K562 (cell line): Measurements from ENCODE around the gene CALU. TPM values are rescaled to one million over a fixed set of nuclear protein-coding genes. Genes with fewer than 3 reads are reported as not detected.

Source experiments
- CBX2 ChIP-seq: fragments of 200-600 bp; sonication (generic); IDR thresholded peaks from one replicate; pipeline ENCODE4 v1.6.1; 2012; ENCODE audit warnings: mild to moderate bottlenecking, low read length, inconsistent platforms; ENCODE audit not compliant: insufficient read depth, poor library complexity, severe bottlenecking
- CCNT2 ChIP-seq: IDR thresholded peaks from 2 replicates; pipeline ENCODE4 v1.6.1; 2011; ENCODE audit warnings: borderline replicate concordance, low read depth, mild to moderate bottlenecking, moderate library complexity, mixed read lengths, low read length; ENCODE audit not compliant: insufficient read length; ENCODE audit errors: extremely low read depth
- JUND ChIP-seq, 2 experiments: IDR thresholded peaks; 2 replicates in 1 of 2; 3 replicates in 1 of 2; pipeline ENCODE4 v1.6.1; 2011; ENCODE audit warnings: borderline replicate concordance in 2 of 2, low read depth in 2 of 2, low read length in 2 of 2, improper control_type of control experiment in 1 of 2, missing biosample characterization in 1 of 2, missing genetic modification characterization in 1 of 2, missing genetic modification reagents in 1 of 2
- L3MBTL2 ChIP-seq: fragments of 450-650 bp; IDR thresholded peaks from 2 replicates; pipeline ENCODE4 v1.6.1; 2016; ENCODE audit warnings: mild to moderate bottlenecking, moderate library complexity
- MTF1 ChIP-seq: fragments of 250-450 bp; sonication (Bioruptor Pico); IDR thresholded peaks from 2 replicates; pipeline ENCODE4 v1.9.0; 2021; ENCODE audit warnings: moderate library complexity, mild to moderate bottlenecking, inconsistent platforms, borderline replicate concordance
- NFE2 ChIP-seq: IDR thresholded peaks from 2 replicates; pipeline ENCODE4 v1.6.1; 2014; ENCODE audit warnings: antibody characterized with exemption, low read depth
- NONO ChIP-seq, 2 experiments: fragments of 200-400 bp in 1 of 2; fragments of 450-650 bp in 1 of 2; formaldehyde crosslinking in 1 of 2; IDR thresholded peaks; 2 replicates each; pipeline ENCODE4 v1.6.1; 2017; ENCODE audit warnings: low read depth in 2 of 2, mild to moderate bottlenecking in 2 of 2, moderate library complexity in 2 of 2, low read length in 1 of 2
- SP1 ChIP-seq: sonication (generic); formaldehyde crosslinking; IDR thresholded peaks from 2 replicates; pipeline ENCODE4 v1.8.1; 2022; ENCODE audit warnings: mild to moderate bottlenecking, missing genetic modification reagents
- SRSF1 ChIP-seq: fragments of 200-400 bp; formaldehyde crosslinking; IDR thresholded peaks from 2 replicates; pipeline ENCODE4 v1.6.1; 2017; ENCODE audit warnings: mild to moderate bottlenecking, low read depth, low read length, moderate library complexity
- ZFX ChIP-seq: sonication (generic); formaldehyde crosslinking; IDR thresholded peaks from 2 replicates; pipeline ENCODE4 v1.8.0; 2022; ENCODE audit warnings: mild to moderate bottlenecking, missing genetic modification reagents, moderate library complexity
- polyA plus RNA-seq, 8 experiments: library from polyadenylated mRNA; depleted of rRNA in 4 of 8; stranded (reverse) in 5 of 8; unstranded in 3 of 8; fragments of >200 nt; fragmentation: Nextera tagmentation in 2 of 8; fragmentation: Illumina TruSeq in 1 of 8; extraction: Ambion mirVana in 2 of 8; extraction: Trizol in 1 of 8; gene quantifications; 2 replicates each; pipeline versions ENCODE4 v1.2.1 to v1.2.3, GENCODE V29; 2011 to 2014; ENCODE audit warnings: inconsistent platforms in 1 of 8, missing spikeins in 1 of 8
- total RNA-seq, 7 experiments: library from RNA; depleted of rRNA in 6 of 7; stranded (reverse); fragments of >200 nt in 6 of 7; fragmentation: Illumina TruSeq in 2 of 7; extraction: Trizol in 2 of 7; gene quantifications; 2 replicates each; pipeline versions ENCODE4 v1.2.1 to v1.2.3, GENCODE V29; 2011 to 2021; ENCODE audit warnings: low replicate concordance in 1 of 7
- TF ChIP-seq, protein P1 (sequence below): fragments of 250-450 bp; sonication (Bioruptor Pico); IDR thresholded peaks from 2 replicates; pipeline ENCODE4 v1.5.0; 2021
- TF ChIP-seq, protein P2 (sequence below): fragments of 200-800 bp; sonication (Bioruptor generic); IDR thresholded peaks from 2 replicates; pipeline ENCODE4 v1.6.1; 2017; ENCODE audit warnings: missing genetic modification characterization, missing compliant biosample characterization
- TF ChIP-seq, protein P3 (sequence below), 2 experiments: fragments of 450-650 bp; formaldehyde crosslinking in 1 of 2; IDR thresholded peaks; 2 replicates each; pipeline versions ENCODE4 v1.4.0 to v1.6.1; 2014 to 2020; ENCODE audit warnings: mild to moderate bottlenecking in 2 of 2, borderline replicate concordance in 1 of 2, low read depth in 1 of 2
- TF ChIP-seq, protein P4 (sequence below): fragments of 450-650 bp; formaldehyde crosslinking; IDR thresholded peaks from 2 replicates; pipeline ENCODE4 v1.4.0; 2022; ENCODE audit warnings: missing genetic modification characterization

Gene CALU
- total and polyA plus RNA-seq, 9 of the 15 experiments (the other 6 are each of a cell fraction or from before 2014, with no cell fraction given): 166 to 286 (median 215) TPM

DNA sequence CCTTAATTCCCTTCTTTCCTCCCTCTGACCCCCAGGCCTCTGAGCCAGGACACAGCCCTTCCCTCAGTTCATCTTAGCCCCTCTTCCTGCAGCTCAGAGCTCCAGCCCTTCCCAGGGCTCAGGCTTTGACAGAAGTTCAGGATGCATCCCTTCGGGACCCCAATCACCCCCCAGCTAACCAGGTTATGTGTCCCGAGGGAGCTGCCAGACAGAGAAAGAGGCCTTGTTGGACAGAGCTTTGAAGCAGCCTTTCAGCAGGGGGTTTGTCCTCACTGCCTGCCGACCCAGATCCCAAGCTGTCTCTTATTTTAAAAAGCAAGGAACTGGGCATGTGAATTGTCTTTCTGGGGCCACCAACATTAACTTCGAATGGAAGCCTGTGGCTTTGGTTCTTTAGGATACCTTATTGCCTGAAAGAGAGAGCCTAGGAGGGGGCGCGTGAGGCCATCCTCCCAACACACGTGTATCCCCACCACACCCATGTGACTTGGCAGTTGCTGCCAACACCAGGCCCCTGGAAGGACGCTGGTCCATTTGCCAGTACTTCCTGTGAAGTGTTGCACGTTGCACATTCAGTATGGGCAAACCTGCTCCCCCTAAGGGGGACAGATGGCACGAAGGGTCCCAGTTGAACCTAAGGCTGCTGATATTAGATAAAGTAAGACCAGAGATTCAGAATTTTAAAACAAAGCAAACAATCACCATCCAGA is 53.5 kb downstream of the CALU start (continued):
- peak; percentile 87 for TF ChIP-seq L3MBTL2
- no peak for TF ChIP-seq SRSF1
- TF ChIP-seq, protein P1, sequence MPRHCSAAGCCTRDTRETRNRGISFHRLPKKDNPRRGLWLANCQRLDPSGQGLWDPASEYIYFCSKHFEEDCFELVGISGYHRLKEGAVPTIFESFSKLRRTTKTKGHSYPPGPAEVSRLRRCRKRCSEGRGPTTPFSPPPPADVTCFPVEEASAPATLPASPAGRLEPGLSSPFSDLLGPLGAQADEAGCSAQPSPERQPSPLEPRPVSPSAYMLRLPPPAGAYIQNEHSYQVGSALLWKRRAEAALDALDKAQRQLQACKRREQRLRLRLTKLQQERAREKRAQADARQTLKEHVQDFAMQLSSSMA (CRISPR knock-in tag): no peak
- no peak for TF ChIP-seq CBX2
- TF ChIP-seq, protein P2, sequence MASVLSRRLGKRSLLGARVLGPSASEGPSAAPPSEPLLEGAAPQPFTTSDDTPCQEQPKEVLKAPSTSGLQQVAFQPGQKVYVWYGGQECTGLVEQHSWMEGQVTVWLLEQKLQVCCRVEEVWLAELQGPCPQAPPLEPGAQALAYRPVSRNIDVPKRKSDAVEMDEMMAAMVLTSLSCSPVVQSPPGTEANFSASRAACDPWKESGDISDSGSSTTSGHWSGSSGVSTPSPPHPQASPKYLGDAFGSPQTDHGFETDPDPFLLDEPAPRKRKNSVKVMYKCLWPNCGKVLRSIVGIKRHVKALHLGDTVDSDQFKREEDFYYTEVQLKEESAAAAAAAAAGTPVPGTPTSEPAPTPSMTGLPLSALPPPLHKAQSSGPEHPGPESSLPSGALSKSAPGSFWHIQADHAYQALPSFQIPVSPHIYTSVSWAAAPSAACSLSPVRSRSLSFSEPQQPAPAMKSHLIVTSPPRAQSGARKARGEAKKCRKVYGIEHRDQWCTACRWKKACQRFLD (CRISPR knock-in tag): no peak; the same call in 1 of the 2 replicates
- TF ChIP-seq, protein P3, sequence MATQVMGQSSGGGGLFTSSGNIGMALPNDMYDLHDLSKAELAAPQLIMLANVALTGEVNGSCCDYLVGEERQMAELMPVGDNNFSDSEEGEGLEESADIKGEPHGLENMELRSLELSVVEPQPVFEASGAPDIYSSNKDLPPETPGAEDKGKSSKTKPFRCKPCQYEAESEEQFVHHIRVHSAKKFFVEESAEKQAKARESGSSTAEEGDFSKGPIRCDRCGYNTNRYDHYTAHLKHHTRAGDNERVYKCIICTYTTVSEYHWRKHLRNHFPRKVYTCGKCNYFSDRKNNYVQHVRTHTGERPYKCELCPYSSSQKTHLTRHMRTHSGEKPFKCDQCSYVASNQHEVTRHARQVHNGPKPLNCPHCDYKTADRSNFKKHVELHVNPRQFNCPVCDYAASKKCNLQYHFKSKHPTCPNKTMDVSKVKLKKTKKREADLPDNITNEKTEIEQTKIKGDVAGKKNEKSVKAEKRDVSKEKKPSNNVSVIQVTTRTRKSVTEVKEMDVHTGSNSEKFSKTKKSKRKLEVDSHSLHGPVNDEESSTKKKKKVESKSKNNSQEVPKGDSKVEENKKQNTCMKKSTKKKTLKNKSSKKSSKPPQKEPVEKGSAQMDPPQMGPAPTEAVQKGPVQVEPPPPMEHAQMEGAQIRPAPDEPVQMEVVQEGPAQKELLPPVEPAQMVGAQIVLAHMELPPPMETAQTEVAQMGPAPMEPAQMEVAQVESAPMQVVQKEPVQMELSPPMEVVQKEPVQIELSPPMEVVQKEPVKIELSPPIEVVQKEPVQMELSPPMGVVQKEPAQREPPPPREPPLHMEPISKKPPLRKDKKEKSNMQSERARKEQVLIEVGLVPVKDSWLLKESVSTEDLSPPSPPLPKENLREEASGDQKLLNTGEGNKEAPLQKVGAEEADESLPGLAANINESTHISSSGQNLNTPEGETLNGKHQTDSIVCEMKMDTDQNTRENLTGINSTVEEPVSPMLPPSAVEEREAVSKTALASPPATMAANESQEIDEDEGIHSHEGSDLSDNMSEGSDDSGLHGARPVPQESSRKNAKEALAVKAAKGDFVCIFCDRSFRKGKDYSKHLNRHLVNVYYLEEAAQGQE (IDR thresholded peaks at IDR 0.05; ENCODE audit: borderline replicate concordance): no peak
- TF ChIP-seq, protein P3 (CRISPR knock-in tag; IDR thresholded peaks at IDR 0.05; ENCODE audit: low read depth): 0 out of 2 replicates have a peak, but pooled peaks have one; percentile 40
- TF ChIP-seq CCNT2: no peak
- no peak for TF ChIP-seq NONO (IDR thresholded peaks at IDR 0.05; ENCODE audit: low read depth in 2 of 2, low read length in 1 of 2)
- TF ChIP-seq SP1 (CRISPR knock-in tag): peak; percentile 33; the same call in 1 of the 2 replicates
- no peak for TF ChIP-seq MTF1 (CRISPR knock-in tag)
- TF ChIP-seq JUND (IDR thresholded peaks at IDR 0.05; ENCODE audit: borderline replicate concordance, low read depth, low read length): no peak
- no peak for TF ChIP-seq JUND (tag; IDR thresholded peaks at IDR 0.05; ENCODE audit: borderline replicate concordance, low read depth, low read length)
- TF ChIP-seq NFE2: peak; percentile 47; the same call in 1 of the 2 replicates
- TF ChIP-seq, protein P4, sequence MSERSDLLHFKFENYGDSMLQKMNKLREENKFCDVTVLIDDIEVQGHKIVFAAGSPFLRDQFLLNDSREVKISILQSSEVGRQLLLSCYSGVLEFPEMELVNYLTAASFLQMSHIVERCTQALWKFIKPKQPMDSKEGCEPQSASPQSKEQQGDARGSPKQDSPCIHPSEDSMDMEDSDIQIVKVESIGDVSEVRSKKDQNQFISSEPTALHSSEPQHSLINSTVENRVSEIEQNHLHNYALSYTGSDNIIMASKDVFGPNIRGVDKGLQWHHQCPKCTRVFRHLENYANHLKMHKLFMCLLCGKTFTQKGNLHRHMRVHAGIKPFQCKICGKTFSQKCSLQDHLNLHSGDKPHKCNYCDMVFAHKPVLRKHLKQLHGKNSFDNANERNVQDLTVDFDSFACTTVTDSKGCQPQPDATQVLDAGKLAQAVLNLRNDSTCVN (CRISPR knock-in tag): no peak
- TF ChIP-seq ZFX (CRISPR knock-in tag): peak; percentile 63
